NCI-H1417 (cell line): ENCODE results near the gene TMEM129.
A peak's percentile ranks its signal among the peaks of the same experiment; 100 is the strongest.

Experiments used
- DNase-seq, 3 experiments: peaks; one replicate each; lab custom pipeline; 2025; lab: John Stamatoyannopoulos, UW

Gene TMEM129, protein sequence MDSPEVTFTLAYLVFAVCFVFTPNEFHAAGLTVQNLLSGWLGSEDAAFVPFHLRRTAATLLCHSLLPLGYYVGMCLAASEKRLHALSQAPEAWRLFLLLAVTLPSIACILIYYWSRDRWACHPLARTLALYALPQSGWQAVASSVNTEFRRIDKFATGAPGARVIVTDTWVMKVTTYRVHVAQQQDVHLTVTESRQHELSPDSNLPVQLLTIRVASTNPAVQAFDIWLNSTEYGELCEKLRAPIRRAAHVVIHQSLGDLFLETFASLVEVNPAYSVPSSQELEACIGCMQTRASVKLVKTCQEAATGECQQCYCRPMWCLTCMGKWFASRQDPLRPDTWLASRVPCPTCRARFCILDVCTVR

DNA sequence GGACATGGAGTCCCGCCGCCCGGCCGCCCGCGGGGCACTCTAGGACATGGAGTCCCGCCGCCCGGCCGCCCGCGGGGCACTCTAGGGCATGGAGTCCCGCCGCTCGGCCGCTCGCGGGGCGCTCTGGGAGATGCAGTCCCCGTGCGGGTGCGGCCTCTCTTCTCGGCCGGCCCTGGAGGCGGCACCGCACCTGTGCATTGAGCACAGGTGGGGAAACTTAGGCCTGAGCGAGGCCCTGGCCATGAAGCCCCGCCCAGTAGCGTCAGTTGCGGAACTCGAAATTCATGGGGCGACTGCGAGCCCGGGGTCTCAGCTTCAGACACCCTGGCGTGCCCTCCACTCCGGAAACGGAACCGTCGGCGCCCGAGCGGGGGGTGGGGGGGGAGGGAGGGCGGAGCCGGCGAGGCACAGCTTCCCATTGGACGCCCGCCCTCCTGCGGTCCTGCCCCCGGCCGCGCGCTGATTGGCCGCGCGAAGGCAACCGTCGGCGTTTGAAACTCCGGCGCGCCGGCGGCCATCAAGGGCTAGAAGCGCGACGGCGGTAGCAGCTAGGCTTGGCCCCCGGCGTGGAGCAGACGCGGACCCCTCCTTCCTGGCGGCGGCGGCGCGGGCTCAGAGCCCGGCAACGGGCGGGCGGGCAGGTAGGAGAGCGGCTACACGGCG, at the start of gene TMEM129, which contains the start of gene TACC3:
TMEM129 (minus strand) TSS at position 321 of the 663 bp plus-strand sequence. CDS start 486 bp downstream, outside the sequence.
TACC3 (plus strand) TSS at position 519 of the 663 bp plus-strand sequence. CDS start 1,901 bp downstream, outside the sequence.
- DNase-seq: peak; percentile 96 to 99 (median 98)

DNA sequence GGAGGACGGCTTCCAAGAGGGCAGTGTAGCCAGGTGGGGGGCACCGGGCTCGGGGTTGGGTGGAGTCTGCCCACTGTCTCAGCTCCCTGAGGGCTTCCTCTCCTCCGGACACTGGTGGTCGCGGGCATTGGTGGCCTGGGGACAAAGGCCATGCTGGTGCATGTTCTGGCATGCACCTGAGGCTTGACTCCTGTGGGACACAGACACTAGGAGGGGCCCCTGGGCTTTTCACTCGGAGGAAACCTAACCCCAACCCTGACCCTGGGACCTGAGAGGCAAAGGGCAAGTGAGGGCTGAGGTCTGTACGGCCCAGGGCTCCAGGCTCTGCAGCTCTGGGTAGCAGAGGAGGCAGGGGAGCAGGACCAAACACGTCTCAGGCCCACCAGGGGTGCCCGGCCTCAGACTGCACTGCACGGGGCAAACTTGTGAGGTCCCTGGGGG, 49.7 kb upstream of the TMEM129 start:
- DNase-seq: no peak

DNA sequence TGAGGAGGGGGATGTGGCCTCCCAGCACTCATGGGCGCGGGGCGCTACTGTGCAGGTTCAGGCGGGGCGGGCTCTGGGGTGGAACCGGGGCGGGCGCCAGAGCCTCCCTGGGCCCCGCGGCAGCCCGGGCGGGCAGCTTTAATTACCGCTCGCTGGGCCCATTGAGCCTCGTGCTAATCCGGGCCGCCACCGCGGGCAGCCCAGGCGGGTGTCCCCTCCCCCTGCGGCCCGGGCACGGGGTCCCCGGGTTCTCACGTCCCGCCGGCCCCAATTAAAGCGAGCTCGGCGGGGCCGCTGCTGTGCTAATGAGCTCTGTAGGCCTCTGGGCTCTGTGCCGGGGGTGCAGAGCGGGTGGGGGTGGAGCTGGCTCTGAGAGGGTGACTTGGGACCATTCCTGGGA, 49.1 kb upstream of the TMEM129 start:
- DNase-seq: no peak

DNA sequence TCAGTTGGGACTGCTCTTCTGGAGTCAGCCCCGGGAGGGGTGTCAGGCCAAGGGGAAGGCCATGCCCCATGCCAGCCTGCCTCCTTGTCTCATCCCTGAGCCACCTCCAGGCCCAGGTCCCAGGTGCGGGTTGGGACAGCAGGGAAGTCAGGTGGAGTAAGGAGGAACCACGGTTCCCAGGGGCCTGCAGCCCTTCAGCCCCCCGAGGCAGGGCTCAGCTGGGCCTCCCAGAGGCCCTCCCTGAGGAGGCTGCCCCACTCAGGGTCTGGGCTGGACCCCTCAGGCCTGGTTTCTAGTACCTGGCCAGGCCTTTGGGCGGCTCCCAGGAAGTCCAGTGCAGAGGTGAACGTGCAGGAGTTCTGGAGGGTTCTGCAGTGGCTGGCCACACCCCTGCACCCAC, 48.6 kb upstream of the TMEM129 start:
- no peak for DNase-seq

DNA sequence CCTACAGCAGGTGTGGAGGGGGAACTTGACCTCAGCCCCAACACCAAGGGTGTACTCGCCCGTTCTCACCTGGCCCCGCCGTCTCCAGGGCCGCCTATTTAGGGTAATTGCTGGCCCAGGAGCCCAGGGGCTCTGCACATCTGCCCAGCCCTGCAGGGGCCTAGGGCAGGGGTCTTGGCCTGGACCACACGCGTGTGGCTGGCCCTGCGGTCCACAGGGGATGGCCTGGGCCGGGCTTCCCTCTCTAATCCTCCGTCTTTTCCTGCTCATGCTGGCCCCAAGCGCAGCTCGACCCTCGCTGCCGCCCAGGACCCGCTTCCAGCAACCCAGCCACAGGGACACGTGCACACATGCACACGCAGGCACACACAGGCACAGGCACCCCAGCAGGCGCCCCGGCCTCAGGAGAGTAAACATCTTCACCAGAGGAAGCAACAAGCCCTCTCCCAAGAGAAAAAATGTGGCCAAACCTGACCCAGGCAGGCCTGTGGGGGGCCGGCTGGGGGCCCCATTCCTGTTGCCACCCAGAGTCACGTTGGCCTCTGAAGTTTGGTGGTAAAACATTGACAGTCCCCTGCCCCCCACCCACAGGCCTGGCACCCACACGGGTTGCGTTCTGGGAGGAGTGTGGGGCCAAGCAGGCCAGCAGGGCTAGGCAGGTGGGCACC, 47.4 kb upstream of the TMEM129 start:
- no peak for DNase-seq

DNA sequence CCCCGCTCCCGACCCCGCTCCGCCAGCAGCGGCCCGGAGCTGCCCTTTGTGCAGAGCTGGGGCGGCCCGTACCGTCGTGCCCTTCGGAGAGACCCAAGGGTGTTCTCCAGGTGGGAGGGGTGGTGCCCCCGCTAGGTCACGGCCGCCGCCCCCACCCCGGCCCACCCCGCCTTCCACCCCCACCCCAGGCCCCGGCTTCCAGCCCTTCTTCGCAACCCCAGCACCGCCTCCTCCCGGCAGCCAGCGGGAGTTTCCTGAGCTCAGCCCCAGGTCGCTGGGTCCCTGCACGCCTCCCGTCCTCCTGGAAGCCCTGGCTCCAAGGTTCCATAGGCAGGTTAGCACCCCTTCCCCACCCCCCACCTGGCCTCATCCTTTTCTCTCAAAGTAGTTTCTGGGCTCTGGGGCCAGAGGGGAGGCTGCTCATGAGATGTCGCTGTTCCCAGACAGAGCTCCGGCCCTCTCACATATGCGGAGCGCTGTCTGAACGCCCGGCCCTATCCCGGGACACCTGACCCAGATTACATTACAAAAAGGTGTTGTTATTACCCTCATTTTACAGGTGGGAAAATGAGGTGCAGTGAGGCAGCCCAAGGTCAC, 46.7 kb upstream of the TMEM129 start:
- DNase-seq: peak in 1 of 3 experiments; percentile 4

DNA sequence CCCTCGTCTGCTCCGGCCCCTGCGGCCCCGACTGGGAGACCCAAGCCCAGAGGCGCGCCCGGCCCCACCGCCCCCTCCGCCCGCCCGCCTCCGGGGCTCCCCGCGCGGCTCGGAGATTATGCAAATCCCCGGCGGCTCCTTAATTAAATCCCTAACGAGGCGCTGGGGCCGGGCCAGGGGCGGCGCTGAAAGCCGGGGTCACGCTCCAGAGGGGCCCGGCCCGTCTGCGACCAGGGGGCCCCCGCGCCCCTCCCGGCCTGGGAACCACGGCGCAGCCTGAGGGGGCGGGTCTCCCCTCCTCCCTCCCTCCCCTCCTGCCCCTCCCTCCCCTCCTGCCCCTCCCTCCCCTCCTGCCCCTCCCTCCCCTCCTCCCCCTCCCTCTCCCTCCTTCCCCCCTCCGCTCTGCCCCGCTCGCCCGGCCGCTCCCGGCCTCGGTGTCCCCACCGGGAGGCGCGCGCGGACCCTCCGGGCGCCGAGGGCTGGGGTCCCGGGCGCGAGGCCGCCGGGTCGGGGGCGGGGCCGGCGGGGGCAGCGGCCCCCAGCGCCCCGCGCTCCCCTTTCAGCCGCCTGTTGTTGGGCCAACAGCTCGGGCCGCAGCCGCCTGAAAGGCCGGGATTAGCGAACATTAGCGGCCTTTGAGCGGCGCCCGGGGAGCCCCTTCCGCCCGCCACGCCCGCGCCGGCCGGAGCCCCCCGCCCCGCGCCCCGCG, 46.1 kb upstream of the TMEM129 start:
- DNase-seq: peak in 2 of 3 experiments; percentile 41 to 48

DNA sequence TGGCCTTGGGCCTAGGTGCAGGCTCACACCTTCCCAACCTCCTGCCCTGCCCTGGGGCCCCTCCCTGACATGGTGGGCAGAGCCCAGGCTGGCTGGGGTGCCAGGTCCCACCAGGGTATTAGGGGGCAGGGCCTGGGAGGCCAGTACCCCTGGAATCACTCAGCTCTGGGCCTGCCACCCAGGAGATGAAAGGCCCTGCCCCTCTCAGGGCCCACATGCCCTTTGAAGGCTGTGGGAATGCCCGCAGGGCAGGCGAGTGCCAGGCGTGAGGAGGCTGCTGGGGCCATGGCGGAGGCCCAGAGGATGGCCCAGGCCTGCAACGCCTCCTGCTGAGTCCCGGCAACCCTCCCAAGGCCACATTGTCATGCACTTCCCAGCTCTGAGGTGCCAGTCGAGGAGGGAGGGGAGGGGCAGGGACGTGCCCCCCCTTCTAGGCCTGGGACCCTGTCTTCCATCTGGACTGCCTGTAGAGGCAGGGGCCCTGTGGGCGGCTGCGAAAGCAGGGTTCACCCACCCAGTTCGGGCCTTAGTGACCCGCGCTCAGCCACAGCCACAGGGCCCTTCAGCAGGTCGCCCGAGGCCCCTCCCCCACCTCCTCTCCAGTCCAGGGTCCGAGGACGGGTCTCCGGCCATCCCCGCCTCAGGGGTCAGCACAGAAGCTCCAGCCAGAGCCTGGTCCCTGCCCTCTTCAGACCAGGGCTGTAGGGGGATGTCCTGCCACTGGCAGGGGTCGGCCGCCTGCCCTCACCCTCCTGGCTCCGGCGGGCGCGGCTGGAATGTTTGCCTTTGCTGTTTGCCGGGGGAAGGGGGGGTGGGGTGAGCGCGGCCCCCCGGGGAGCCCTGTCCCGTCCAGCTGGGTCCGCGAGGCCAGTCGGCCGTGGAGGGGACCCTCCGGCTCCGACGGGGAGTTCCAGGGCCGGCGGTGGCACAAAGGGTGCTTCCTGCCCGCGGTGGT, 45.3 kb upstream of the TMEM129 start:
- DNase-seq: peak in 2 of 3 experiments; percentile 41 to 48

DNA sequence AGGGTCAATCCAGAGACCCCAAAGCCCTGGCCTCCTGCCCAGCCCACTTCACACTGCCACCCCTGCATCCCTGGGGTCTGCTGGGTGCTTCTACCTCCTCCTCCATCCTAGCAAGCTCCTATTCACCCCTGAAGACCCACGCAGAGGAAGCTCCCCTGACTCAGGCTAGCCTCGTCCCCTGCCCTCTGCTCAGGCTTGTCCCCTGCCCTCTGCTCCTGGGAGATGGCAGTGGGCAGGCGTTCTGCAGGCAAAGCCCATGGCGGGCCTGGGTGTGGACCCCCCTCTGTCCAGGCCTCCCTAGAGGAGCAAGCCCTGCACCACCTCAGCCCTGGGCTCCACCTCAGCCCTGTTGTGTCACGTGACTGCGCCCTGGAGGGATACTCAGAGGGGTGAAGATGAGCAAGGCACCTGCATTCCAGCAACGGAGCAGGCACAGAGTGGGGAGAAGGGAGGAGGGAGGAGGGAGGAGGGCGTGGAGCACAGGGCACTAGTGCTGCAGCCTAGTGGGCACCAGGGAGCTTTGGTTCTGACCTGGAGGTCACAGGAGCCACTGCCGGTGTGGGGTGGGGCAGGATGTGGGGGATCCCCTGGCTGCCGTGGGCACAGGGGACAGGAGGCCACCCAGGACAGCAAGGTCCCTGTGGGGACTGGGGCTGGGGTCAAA, 44.4 kb upstream of the TMEM129 start:
- DNase-seq: no peak

DNA sequence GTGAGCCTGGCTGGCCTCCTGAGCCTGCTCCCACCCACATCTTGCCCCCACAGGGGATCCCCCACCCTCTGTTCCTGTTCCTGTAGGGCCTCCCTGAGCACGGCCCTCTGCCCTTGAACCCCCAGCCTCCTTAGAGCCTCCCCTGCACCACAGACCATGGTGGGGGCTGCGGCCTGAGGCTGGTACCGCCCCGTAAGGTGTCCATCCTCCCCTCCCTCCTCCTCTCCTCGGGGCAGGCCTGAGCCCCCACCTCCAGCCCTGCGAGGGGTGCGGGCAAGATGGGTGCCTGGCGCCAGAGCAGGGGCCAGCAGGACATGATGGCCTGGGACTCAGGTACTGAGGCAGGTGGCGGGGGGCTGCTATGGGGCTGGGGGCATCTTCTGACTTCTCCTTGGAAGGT, 43.5 kb upstream of the TMEM129 start:
- no peak for DNase-seq

DNA sequence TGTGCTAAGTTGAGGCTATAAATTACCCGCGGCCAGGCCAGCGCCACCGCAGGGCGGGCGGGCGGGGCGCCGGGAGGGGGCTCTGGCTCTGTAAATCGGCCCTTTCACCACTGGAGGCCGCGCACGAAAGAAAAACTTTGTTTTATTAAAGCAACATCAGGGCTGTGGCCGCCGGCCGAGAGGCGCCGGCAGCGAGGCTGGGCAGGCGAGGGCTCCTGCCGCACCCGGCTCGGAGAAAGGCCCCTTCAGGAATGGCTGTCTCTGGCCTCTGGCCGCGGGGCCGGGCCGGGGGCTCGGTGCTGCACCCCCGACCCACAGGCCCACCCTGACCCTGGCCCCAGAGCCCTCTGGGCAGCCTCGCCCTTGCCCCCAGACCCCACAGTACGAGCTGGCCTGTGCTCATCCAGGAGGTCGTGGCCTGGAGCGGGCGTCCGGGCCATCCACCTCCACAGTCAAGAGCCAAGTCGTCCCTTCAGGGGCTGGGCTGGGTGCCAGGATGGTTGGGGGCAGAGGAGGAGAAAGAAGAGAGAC, 42.5 kb upstream of the TMEM129 start:
- peak in 1 of 3 experiments; percentile 19 for DNase-seq

DNA sequence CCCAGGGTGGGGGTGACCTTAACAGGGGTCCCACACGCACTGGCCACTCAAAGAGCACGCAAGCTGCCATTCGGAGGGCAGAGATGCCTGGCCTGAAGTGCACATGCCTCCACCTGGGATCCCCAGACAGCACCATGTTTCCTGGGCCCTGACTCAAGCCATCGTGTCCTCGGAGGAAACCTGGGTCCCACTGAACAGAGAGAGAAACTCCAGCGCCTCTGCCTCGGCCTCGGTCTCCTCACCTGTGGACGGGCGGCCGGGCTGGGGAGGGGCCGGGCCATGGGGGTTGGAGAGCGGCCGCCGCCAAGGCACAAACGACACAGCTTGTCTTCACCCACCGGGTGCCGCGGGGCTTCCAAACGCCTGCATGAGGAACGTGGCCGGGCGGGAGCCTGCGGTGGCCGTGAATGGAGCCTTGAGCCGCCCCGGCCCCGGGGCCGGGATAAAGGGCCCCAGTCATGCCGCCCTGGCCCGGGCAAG, 42.0 kb upstream of the TMEM129 start:
- no peak for DNase-seq

DNA sequence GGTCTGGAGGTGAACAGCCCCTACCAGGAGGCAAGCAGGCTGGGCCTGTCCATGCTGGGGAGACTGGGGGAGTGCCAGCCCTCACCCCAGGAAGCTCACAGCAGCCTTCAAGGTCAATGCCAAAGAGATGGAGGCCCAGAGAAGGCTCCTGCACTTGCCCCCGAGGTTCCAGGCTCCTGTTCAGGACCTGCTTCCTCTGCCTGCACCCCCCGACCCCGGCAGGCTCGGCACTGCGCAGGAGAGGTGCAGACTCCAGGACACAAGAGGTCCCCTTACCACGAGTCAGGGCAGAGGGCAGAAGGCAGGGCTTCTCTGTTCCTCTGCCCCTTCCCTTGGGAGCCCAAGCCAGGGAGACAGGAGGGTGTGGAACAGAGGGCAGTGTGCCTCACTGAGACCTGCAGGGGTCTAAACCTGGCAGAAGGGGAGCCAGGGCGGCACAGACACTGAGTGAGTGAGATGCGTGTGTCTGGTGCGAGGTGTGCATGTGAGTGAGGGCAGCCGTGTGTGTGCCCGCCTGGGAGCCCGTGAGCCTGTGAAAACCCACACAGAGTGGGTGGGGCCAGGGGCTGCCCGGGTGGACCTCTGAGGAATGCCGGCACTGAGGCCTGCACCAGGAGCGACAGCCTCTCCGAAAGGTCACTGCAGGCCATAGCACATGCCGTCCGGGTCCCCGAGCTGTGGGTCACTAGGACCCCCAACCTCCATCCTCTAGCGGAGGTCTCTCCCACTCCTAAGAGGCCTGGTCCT, 41.3 kb upstream of the TMEM129 start:
- no peak for DNase-seq

DNA sequence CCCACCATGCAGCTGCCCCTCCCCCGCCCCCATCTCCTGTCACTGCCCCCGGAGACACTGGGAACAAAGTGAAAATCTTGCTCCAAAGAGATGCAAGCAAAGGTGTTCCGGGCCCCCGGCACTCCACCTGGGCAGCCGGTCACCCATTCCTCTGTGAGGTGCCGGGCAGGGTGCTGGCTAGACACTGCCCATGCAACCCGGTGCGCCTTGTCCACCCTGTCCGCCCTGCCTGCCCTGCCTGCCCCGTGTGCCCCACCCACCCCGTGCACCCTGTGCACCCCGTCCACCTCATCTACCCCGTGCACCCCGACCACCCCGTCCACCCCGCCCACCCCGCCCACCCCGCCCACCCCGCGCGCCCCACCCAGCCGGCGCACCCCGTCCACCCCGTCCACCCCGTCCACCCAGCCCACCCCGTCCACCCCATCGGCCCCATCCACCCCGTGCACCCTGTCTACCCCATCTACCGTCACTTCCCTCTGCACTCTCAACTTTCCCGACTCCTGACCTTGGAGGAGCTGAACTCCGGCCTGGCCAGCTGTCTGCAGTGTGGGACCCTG, 40.1 kb upstream of the TMEM129 start:
- no peak for DNase-seq

DNA sequence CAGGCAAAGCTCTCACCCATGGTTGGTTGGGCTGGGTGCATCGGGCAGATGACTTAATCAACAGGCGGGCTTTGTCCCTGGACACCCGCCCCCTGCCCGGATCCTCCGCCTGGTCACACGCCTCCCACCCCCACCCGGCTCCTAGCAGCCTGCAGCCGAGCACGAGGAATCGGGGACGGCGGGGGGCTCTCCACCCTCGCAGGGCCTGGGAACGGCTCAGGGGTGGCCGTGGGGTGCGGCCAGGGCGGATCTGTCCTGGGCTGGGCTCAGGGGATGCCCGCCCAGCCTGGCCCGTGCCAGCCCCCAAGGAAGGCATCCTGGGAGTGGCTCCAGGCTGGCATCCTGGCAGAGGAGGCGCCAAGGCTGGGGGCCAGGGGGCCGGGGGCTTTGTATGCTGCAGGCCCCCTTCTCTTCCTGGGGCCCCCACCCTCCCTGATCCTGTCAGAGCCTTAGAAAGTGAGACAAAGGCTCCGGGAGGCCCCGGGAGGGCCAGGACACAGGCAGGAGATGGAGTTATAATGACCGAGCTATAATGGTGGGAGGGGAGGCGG, 39.5 kb upstream of the TMEM129 start:
- DNase-seq: no peak

DNA sequence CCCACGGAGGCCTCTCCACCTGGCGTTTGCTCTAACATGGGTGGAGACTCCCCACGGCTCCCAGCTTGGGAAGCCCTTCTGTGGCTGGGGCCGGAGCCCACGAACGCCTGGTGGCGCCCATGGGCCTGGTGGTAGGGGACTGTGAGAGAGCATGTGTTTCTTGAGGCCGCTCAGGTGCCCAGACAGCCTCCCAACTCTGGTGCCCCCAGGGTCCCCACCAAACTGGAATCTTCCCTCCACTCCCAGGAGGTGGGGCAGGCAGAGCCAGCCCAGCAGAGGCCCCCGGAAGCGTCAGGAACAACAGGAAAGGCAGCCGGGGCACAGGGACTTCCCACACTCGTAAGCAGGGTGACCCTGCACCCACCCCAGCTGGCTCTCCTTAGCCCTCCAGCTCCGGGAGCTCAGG, 38.7 kb upstream of the TMEM129 start:
- DNase-seq: no peak

DNA sequence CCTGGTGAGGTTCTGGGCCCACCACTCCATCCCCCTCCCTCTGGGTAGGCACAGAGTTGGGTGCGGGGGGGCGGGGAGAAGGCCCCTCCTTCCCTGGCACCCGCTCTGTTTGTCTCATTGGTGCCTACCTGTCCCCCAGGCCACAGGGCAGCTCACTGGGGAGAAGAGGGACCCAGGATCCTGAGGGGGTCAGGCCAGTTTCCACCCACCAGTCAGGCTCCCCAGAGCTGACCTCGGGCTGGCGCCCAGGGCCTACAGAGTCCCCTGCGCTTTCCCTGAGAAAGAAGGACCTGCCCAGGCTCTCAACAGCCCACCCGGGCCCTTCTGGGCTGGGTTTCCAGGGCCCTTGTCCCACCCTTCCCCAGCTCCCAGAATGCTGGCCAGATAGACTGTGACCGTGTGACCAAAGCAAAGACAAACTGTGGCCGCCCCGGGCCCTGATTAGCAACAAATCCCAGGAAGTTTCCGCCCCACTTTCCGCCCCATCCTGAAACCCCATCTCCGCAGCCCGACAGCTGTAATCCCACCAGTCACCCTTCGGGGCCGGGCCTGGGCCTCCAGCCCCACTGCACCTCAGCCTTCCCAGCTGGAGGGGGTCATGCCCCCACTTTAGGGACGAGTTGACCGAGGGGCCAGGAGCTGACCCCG, 38.2 kb upstream of the TMEM129 start:
- no peak for DNase-seq
